ENCODE measurements around the gene COLEC11. TPM values are rescaled to one million over a fixed set of nuclear protein-coding genes. Genes with fewer than 3 reads are reported as not detected.

The COLEC11 gene
- total and polyA plus RNA-seq, 2 donors (not counting 1 experiment from before 2014, with no cell fraction given) = not detected

GRCh38 chr2:3644246-3644525 lies 49.3 kb downstream of the COLEC11 start:
- H3K9me3 ChIP-seq (ENCODE audit: control extremely low read depth in 1 of 3, control insufficient read depth in 2 of 3, insufficient read depth in 1 of 3, low read length in 2 of 3) = no peaks in the 10 kb centered on the region
- Mint-ChIP-seq H3K9me3 (ENCODE audit: insufficient read depth) (no peaks in the 10 kb centered on the region), H3K27ac (no peak overlapping the region), H3K4me3 (no peak overlapping the region), H3K27me3 (no peaks in the 10 kb centered on the region), H3K4me1 (no peaks in the 10 kb centered on the region)
- H3K27ac ChIP-seq (ENCODE audit: low read length in 2 of 2) = no peak overlapping the region
- no peaks in the 10 kb centered on the region for H3K27me3 ChIP-seq (replicated peaks in 1 of 4; ENCODE audit: control extremely low read depth in 1 of 4, control insufficient read depth in 3 of 4, insufficient read depth in 4 of 4, low read length in 3 of 4)
- CTCF ChIA-PET = no interaction called here
- no peak for ATAC-seq (ENCODE audit: low read depth)
- no peaks in the 10 kb centered on the region for H3K4me1 ChIP-seq (ENCODE audit: control insufficient read depth in 2 of 2, insufficient read depth in 2 of 2, low read length in 2 of 2)
- no peaks in the 10 kb centered on the region for H4K20me1 ChIP-seq (ENCODE audit: control insufficient read depth, insufficient read depth, low read length, poor library complexity, severe bottlenecking)
- H3K36me3 ChIP-seq (replicated peaks in 1 of 2; ENCODE audit: control extremely low read depth in 1 of 2, control insufficient read depth in 1 of 2, extremely low read depth in 1 of 2, insufficient read depth in 2 of 2, low read length in 1 of 2) = no peaks in the 10 kb centered on the region
- intact Hi-C loops (cut with micrococcal nuclease) = no loop called here
- TF ChIP-seq EZH2 (IDR thresholded peaks at IDR 0.05; ENCODE audit: borderline replicate concordance, insufficient read depth, low read depth, low read length, poor library complexity, severe bottlenecking) = no peak
- TF ChIP-seq, protein P1, sequence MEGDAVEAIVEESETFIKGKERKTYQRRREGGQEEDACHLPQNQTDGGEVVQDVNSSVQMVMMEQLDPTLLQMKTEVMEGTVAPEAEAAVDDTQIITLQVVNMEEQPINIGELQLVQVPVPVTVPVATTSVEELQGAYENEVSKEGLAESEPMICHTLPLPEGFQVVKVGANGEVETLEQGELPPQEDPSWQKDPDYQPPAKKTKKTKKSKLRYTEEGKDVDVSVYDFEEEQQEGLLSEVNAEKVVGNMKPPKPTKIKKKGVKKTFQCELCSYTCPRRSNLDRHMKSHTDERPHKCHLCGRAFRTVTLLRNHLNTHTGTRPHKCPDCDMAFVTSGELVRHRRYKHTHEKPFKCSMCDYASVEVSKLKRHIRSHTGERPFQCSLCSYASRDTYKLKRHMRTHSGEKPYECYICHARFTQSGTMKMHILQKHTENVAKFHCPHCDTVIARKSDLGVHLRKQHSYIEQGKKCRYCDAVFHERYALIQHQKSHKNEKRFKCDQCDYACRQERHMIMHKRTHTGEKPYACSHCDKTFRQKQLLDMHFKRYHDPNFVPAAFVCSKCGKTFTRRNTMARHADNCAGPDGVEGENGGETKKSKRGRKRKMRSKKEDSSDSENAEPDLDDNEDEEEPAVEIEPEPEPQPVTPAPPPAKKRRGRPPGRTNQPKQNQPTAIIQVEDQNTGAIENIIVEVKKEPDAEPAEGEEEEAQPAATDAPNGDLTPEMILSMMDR (IDR thresholded peaks at IDR 0.05) = no peak
- H3K4me3 ChIP-seq (ENCODE audit: control extremely low read depth in 1 of 5, extremely low read depth in 1 of 5, insufficient read depth in 1 of 5, low read depth in 2 of 5, low read length in 4 of 5) = no peak overlapping the region
- DNase-seq = no peak
- no peak overlapping the region for H3K9ac ChIP-seq (ENCODE audit: low read length)
- H2AFZ ChIP-seq (ENCODE audit: insufficient read depth, low read depth, low read length, poor library complexity, severe bottlenecking) = no peak overlapping the region
- H3K79me2 ChIP-seq (ENCODE audit: control insufficient read depth, insufficient read depth, low read length) = no peaks in the 10 kb centered on the region
- H3K4me2 ChIP-seq (replicated peaks; ENCODE audit: low read depth, low read length, poor library complexity, severe bottlenecking) = no peak overlapping the region
- POLR2A ChIA-PET = no interaction called here

GRCh38 chr2:3644891-3645605 lies 50.1 kb downstream of the COLEC11 start:
- no peak for TF ChIP-seq EZH2 (IDR thresholded peaks at IDR 0.05; ENCODE audit: borderline replicate concordance, insufficient read depth, low read depth, low read length, poor library complexity, severe bottlenecking)
- TF ChIP-seq, protein P1 (IDR thresholded peaks at IDR 0.05) = no peak
- Histone ChIP-seq H4K20me1 (ENCODE audit: control insufficient read depth, insufficient read depth, low read length, poor library complexity, severe bottlenecking) (no peaks in the 10 kb centered on the region), H3K4me3 (ENCODE audit: control extremely low read depth in 1 of 5, extremely low read depth in 1 of 5, insufficient read depth in 1 of 5, low read depth in 2 of 5, low read length in 4 of 5) (no peak overlapping the region), H3K27ac (ENCODE audit: low read length in 2 of 2) (no peak overlapping the region), H2AFZ (ENCODE audit: insufficient read depth, low read depth, low read length, poor library complexity, severe bottlenecking) (no peak overlapping the region), H3K36me3 (replicated peaks in 1 of 2; ENCODE audit: control extremely low read depth in 1 of 2, control insufficient read depth in 1 of 2, extremely low read depth in 1 of 2, insufficient read depth in 2 of 2, low read length in 1 of 2) (no peaks in the 10 kb centered on the region), H3K79me2 (ENCODE audit: control insufficient read depth, insufficient read depth, low read length) (no peaks in the 10 kb centered on the region), H3K9ac (ENCODE audit: low read length) (no peak overlapping the region), H3K9me3 (ENCODE audit: control extremely low read depth in 1 of 3, control insufficient read depth in 2 of 3, insufficient read depth in 1 of 3, low read length in 2 of 3) (no peaks in the 10 kb centered on the region), H3K4me2 (replicated peaks; ENCODE audit: low read depth, low read length, poor library complexity, severe bottlenecking) (no peak overlapping the region), H3K4me1 (ENCODE audit: control insufficient read depth in 2 of 2, insufficient read depth in 2 of 2, low read length in 2 of 2) (no peaks in the 10 kb centered on the region), H3K27me3 (replicated peaks in 1 of 4; ENCODE audit: control extremely low read depth in 1 of 4, control insufficient read depth in 3 of 4, insufficient read depth in 4 of 4, low read length in 3 of 4) (no peaks in the 10 kb centered on the region)
- ChIA-PET POLR2A (no interaction called here), CTCF (interaction anchor here (1.4 kb wide), 1 partner anchor 220 kb away, joined by 6 read pairs; no protein-coding TSS in a partner anchor)
- Mint-ChIP-seq H3K27me3 (no peaks in the 10 kb centered on the region), H3K4me1 (no peaks in the 10 kb centered on the region), H3K27ac (no peak overlapping the region), H3K4me3 (no peak overlapping the region), H3K9me3 (ENCODE audit: insufficient read depth) (no peaks in the 10 kb centered on the region)
- WGBS (ENCODE audit: insufficient coverage) = 87% methylated on average over 12 of the region's 15 CpGs
- DNase-seq (no peak), ATAC-seq (ENCODE audit: low read depth) (no peak)
- intact Hi-C loops (cut with micrococcal nuclease) = no loop called here

Measured in B cell (primary cell).